ENCODE data around the gene RNF217.
"Not testable (repeated sequence)": the region's sequence is repeated elsewhere in the genome, so short reads cannot be mapped to it uniquely, and the experiment has no call there.

The RNF217 gene

DNA sequence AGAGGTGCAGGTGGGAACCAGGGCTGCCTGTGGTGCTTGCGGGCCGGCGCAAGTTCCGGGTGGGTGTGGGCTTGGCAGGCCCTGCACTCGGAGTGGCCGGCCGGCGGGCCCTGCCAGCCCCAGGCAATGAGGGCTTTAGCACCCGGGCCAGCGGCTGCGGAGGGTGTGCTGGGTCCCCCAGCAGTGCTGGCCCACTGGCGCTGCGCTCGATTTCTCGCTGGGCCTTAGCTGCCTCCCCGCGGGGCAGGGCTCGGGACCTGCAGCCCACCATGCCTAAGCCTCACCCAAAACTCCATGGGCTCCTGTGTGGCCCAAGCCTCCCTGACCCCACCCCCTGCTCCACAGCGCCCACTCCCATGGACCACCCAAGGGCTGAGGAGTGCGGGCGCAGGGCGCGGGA lies 163.6 kb downstream of the RNF217 start:
- DNase-seq; H3K27ac Mint-ChIP-seq; H3K36me3 Mint-ChIP-seq; H3K27me3 Mint-ChIP-seq; H3K4me3 Mint-ChIP-seq; ATAC-seq (replicated peaks); H3K9me3 Mint-ChIP-seq; H3K4me1 Mint-ChIP-seq: not testable (repeated sequence)

DNA sequence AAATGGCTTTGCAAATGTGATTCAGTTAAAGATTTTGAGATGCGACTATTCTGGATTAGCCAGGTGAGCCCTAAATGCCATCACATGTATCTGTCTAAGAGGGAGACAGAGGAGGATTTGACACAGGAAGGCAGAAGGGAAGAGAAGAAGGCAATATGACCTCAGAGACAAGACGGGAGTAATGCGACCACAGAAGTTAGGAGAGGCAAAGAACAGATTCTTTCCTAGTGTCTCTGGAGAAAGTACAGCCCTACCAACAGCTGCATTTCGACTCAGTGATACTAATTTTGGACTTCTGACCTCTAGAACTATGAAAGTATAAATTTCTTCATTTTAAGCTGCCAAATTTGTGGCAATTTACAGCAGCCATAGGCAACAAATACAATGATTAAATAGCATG lies 167.1 kb downstream of the RNF217 start:
- H3K36me3 Mint-ChIP-seq = no peaks in the 10 kb centered on the region
- H3K27me3 Mint-ChIP-seq = no peaks in the 10 kb centered on the region
- ATAC-seq (replicated peaks) (no peak), DNase-seq (no peak)
- no peaks in the 10 kb centered on the region for H3K9me3 Mint-ChIP-seq
- no peaks in the 10 kb centered on the region for H3K4me1 Mint-ChIP-seq
- H3K27ac Mint-ChIP-seq = no peak overlapping the region
- H3K4me3 Mint-ChIP-seq = no peak overlapping the region

DNA sequence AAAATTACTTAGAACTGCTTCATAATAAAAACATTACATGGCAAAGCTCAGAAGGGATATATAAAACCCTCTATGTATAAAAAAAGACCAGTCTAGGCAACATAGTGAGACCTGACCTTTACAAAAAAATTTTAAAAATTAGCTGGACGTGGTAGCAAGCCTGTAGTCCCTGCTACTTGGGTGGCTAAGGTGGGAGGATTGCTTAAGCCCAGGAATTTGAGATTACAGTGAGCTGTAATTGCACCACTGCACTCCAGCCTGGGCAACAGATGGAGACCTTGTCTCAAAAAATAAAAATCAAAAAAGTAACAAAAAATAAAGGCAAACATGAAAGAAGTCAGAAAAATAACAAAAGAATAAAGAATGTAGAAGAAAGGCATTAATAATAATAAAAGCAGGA lies 169.8 kb downstream of the RNF217 start:
- no peaks in the 10 kb centered on the region for H3K36me3 Mint-ChIP-seq
- peaks cover 0 to 4% of the 10 kb centered on the region in 2 donors for H3K27me3 Mint-ChIP-seq
- DNase-seq (no peak), ATAC-seq (replicated peaks) (no peak)
- H3K4me3 Mint-ChIP-seq = no peak overlapping the region
- no peak overlapping the region for H3K27ac Mint-ChIP-seq
- no peaks in the 10 kb centered on the region for H3K9me3 Mint-ChIP-seq
- H3K4me1 Mint-ChIP-seq = no peaks in the 10 kb centered on the region

DNA sequence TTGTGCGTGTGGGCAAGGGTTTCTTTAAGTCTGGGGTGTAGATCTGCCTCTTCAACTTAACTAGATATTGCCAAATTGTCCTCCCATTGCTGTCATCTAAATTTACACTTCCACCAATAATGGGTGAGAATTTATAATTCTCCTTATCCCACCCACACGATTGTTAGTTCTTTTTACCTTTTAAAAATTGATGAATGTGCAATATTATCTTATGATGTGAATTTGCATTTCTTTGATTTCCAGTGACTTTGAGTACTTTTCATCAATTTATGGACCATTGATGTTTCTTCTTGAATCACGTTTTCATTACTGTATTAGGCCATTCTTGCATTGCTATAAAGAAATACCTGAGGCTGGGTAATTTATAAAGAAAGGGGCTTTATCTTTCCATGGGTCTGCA lies 174.1 kb downstream of the RNF217 start:
- H3K27me3 Mint-ChIP-seq = peaks cover 0 to 4% of the 10 kb centered on the region in 2 donors
- peaks cover 0 to 2% of the 10 kb centered on the region in 2 donors for H3K9me3 Mint-ChIP-seq

DNA sequence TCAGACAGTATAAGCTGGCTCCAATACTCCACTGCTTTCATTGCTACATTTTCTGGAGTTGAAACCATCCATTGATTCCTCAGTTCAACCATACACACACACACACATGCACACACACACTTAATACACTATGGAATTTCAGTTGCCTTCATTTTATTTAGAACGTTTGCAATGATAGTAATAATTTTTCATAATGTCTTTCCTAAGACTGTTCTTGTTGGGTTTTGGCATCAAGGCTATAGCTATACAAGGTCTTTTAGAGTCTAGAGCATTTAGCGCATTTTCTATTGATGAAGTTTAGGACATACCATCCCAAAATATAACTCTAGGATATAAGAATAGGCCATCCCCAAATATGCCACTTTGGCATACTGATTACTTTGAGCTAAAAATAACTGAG lies 175.8 kb downstream of the RNF217 start:
- H3K27ac Mint-ChIP-seq = no peak overlapping the region
- DNase-seq = no peak
- H3K27me3 Mint-ChIP-seq = peaks cover 0 to 4% of the 10 kb centered on the region in 2 donors
- ATAC-seq (replicated peaks) = no peak
- H3K4me1 Mint-ChIP-seq = no peaks in the 10 kb centered on the region
- peaks cover 0 to 2% of the 10 kb centered on the region in 2 donors for H3K9me3 Mint-ChIP-seq
- no peaks in the 10 kb centered on the region for H3K36me3 Mint-ChIP-seq
- H3K4me3 Mint-ChIP-seq = no peak overlapping the region

More for the DNA sequence above, 174.1 kb downstream of the RNF217 start:
- Mint-ChIP-seq H3K4me3 (no peak overlapping the region), H3K36me3 (no peaks in the 10 kb centered on the region), H3K4me1 (no peaks in the 10 kb centered on the region), H3K27ac (no peak overlapping the region)
- DNase-seq (no peak), ATAC-seq (replicated peaks) (no peak)

DNA sequence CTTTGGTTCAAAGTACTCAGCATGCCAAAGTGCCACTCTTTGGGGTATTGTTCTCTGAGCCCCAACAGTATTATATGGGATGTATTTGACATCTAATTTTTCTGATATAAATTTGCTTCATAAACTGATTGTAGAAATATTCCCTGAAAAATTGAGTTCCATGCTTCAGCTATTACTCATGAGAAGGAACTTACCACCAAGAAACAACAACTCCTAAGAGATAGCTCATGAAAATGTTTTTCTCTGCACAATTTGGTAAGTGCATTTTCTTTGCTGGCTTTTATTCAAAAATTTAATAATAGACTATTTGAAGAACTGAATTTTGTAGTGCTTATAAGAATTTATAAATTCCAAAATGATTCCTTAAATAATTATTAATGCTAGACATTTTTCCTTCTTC lies 178.6 kb downstream of the RNF217 start:
- ATAC-seq (replicated peaks) (no peak), DNase-seq (no peak)
- Mint-ChIP-seq H3K4me3 (no peak overlapping the region), H3K4me1 (no peaks in the 10 kb centered on the region), H3K9me3 (peaks cover 0 to 3% of the 10 kb centered on the region in 2 donors), H3K27ac (no peak overlapping the region), H3K27me3 (peaks cover 0 to 13% of the 10 kb centered on the region in 2 donors), H3K36me3 (no peaks in the 10 kb centered on the region)
